Measurements from ENCODE around the gene BRAF. TPM values are rescaled to one million over a fixed set of nuclear protein-coding genes. Genes with fewer than 3 reads are reported as not detected.
"Not testable (repeated sequence)": the region's sequence is repeated elsewhere in the genome, so short reads cannot be mapped to it uniquely, and the experiment has no call there.

The BRAF gene
- total RNA-seq, 1 donor from 2014 or later: 25.6 TPM

- peaks cover 29% of the 10 kb centered on the region for H3K36me3 Mint-ChIP-seq (ENCODE audit: low read depth)
- H3K4me1 Mint-ChIP-seq (ENCODE audit: low read depth): no peaks in the 10 kb centered on the region
- H3K27ac Mint-ChIP-seq: no peak overlapping the region
- H3K27me3 Mint-ChIP-seq (ENCODE audit: low read depth): no peaks in the 10 kb centered on the region
- DNase-seq (ENCODE audit: low spot score): no peak
- H3K4me3 Mint-ChIP-seq (ENCODE audit: low read depth): no peak overlapping the region
- intact Hi-C loops (cut with micrococcal nuclease): no loop called here
- no peaks in the 10 kb centered on the region for H3K9me3 Mint-ChIP-seq
Observed at GRCh38 chr7:140738280-140738679, 186.4 kb downstream of the BRAF start.

GRCh38 chr7:140734729-140735128 lies 190.0 kb downstream of the BRAF start:
- Mint-ChIP-seq H3K27me3 (ENCODE audit: low read depth) (no peaks in the 10 kb centered on the region), H3K4me1 (ENCODE audit: low read depth) (no peaks in the 10 kb centered on the region), H3K36me3 (ENCODE audit: low read depth) (peaks cover 18% of the 10 kb centered on the region), H3K27ac (no peak overlapping the region), H3K9me3 (no peaks in the 10 kb centered on the region), H3K4me3 (ENCODE audit: low read depth) (no peak overlapping the region)
- intact Hi-C loops (cut with micrococcal nuclease): no loop called here
- no peak for DNase-seq (ENCODE audit: low spot score)

DNA sequence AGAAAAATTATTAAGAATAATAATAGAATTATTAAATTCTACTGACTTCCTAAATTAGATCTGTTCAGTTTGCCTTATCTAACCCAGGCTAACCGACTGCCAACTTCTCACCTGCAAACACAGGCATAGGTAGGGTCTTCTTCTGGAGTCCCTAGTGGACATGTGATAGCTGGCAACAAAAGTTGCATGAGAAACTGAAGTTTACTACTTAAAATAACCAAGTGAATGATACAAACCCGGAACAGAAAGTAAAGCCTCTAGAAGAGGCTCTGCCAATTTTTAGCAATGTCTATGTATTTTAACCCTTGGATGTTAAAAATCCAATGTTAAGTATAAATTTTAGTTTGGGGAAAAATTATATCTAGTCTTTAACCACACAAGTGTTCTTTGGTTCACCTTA lies 190.6 kb downstream of the BRAF start:
- H3K36me3 Mint-ChIP-seq (ENCODE audit: low read depth): peaks cover 14% of the 10 kb centered on the region

DNA sequence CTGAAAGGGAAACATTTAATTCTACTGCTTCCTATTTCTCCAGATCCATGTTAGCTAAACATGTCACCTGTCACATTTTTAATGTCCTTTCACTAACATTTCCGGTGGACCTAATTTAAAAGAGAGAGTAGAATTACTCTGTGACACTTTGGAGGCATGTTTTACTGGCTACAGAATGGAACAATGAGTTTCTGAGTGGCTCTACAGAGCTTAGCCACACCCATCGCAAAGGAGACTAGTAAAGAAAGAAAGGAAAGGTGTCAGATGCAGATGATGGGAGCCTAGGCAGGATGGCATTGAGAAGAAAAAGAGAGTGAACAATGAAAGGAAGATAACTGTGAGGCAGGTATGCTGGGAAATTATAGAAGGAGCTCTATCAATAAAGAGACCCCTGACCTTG lies 192.3 kb downstream of the BRAF start:
- H3K36me3 Mint-ChIP-seq (ENCODE audit: low read depth): peaks cover 8% of the 10 kb centered on the region
- intact Hi-C loops (cut with micrococcal nuclease): no loop called here
- no peaks in the 10 kb centered on the region for H3K27me3 Mint-ChIP-seq (ENCODE audit: low read depth)
- H3K9me3 Mint-ChIP-seq: no peaks in the 10 kb centered on the region
- H3K4me3 Mint-ChIP-seq (ENCODE audit: low read depth): no peak overlapping the region
- no peak for DNase-seq (ENCODE audit: low spot score)
- no peaks in the 10 kb centered on the region for H3K4me1 Mint-ChIP-seq (ENCODE audit: low read depth)
- no peak overlapping the region for H3K27ac Mint-ChIP-seq

More for the DNA sequence above, 190.6 kb downstream of the BRAF start:
- intact Hi-C loops (cut with micrococcal nuclease): no loop called here
- no peak for DNase-seq (ENCODE audit: low spot score)
- Mint-ChIP-seq H3K27me3 (ENCODE audit: low read depth) (no peaks in the 10 kb centered on the region), H3K27ac (no peak overlapping the region), H3K4me1 (ENCODE audit: low read depth) (no peaks in the 10 kb centered on the region), H3K4me3 (ENCODE audit: low read depth) (no peak overlapping the region), H3K9me3 (no peaks in the 10 kb centered on the region)

- DNase-seq (ENCODE audit: low spot score): no peak
- no peaks in the 10 kb centered on the region for H3K9me3 Mint-ChIP-seq
- H3K27ac Mint-ChIP-seq: no peak overlapping the region
- peaks cover 14% of the 10 kb centered on the region for H3K4me1 Mint-ChIP-seq (ENCODE audit: low read depth)
- intact Hi-C loops (cut with micrococcal nuclease): no loop called here
- H3K27me3 Mint-ChIP-seq (ENCODE audit: low read depth): no peaks in the 10 kb centered on the region
- H3K4me3 Mint-ChIP-seq (ENCODE audit: low read depth): no peak overlapping the region
- H3K36me3 Mint-ChIP-seq (ENCODE audit: low read depth): peaks cover 13% of the 10 kb centered on the region
Observed at GRCh38 chr7:140726281-140726680, 198.4 kb downstream of the BRAF start.

GRCh38 chr7:140724706-140725105 lies 200.0 kb downstream of the BRAF start:
- Mint-ChIP-seq H3K4me1 (ENCODE audit: low read depth) (peaks cover 14% of the 10 kb centered on the region), H3K36me3 (ENCODE audit: low read depth) (peaks cover 13% of the 10 kb centered on the region), H3K4me3 (ENCODE audit: low read depth) (no peak overlapping the region), H3K27ac (no peak overlapping the region), H3K9me3 (no peaks in the 10 kb centered on the region), H3K27me3 (ENCODE audit: low read depth) (no peaks in the 10 kb centered on the region)
- intact Hi-C loops (cut with micrococcal nuclease): no loop called here
- DNase-seq (ENCODE audit: low spot score): no peak

DNA sequence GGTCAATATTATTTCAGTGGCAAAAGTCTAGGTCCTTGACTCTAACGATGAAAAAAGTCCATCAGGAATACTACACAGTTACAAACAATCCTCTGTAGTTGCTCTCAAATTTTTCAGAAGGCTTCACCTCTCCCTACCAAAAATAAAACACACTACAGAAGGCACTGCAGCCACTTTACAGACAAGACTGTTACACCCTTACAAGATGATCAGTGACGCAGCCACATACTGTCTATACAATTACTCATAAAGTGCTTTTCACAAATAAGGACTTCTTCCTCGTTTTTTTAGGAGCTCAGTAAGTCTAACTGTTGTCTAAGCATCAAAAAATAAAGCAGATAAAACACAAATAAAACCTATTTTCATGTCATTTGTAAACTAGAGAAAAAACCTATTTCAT lies 201.2 kb downstream of the BRAF start:
- Mint-ChIP-seq H3K36me3 (ENCODE audit: low read depth) (peaks cover 13% of the 10 kb centered on the region), H3K4me1 (ENCODE audit: low read depth) (peaks cover 14% of the 10 kb centered on the region), H3K9me3 (no peaks in the 10 kb centered on the region), H3K27me3 (ENCODE audit: low read depth) (no peaks in the 10 kb centered on the region), H3K27ac (no peak overlapping the region), H3K4me3 (ENCODE audit: low read depth) (no peak overlapping the region)
- no peak for DNase-seq (ENCODE audit: low spot score)
- intact Hi-C loops (cut with micrococcal nuclease): no loop called here

DNA sequence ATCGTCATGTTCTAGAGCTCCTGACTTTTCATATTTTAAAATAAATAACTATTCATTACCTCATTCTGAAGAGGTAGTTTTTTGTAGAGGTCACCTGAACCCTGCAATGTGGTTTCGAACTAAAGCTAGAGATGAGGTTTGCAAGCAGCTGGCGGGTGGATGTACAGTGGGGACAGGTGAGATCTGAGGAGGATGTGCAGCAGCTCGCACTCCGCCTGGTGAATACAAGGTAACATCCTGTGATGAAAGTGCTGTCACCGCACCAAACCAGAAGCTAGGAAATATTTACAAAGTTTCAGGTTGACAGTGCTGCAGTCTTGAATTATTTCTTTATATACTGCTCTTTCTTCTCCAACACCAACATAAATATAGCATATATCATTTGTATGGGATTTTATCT lies 201.7 kb downstream of the BRAF start:
- no peaks in the 10 kb centered on the region for H3K9me3 Mint-ChIP-seq
- H3K36me3 Mint-ChIP-seq (ENCODE audit: low read depth): peaks cover 13% of the 10 kb centered on the region
- peaks cover 14% of the 10 kb centered on the region for H3K4me1 Mint-ChIP-seq (ENCODE audit: low read depth)
- DNase-seq (ENCODE audit: low spot score): no peak
- no peaks in the 10 kb centered on the region for H3K27me3 Mint-ChIP-seq (ENCODE audit: low read depth)
- H3K4me3 Mint-ChIP-seq (ENCODE audit: low read depth): no peak overlapping the region
- intact Hi-C loops (cut with micrococcal nuclease): no loop called here
- H3K27ac Mint-ChIP-seq: no peak overlapping the region

GRCh38 chr7:140722254-140722653 lies 202.5 kb downstream of the BRAF start:
- Mint-ChIP-seq H3K27me3 (ENCODE audit: low read depth) (no peaks in the 10 kb centered on the region), H3K4me1 (ENCODE audit: low read depth) (peaks cover 14% of the 10 kb centered on the region), H3K9me3 (no peaks in the 10 kb centered on the region), H3K27ac (no peak overlapping the region), H3K36me3 (ENCODE audit: low read depth) (peaks cover 13% of the 10 kb centered on the region), H3K4me3 (ENCODE audit: low read depth) (no peak overlapping the region)
- no peak for DNase-seq (ENCODE audit: low spot score)
- intact Hi-C loops (cut with micrococcal nuclease): no loop called here

DNA sequence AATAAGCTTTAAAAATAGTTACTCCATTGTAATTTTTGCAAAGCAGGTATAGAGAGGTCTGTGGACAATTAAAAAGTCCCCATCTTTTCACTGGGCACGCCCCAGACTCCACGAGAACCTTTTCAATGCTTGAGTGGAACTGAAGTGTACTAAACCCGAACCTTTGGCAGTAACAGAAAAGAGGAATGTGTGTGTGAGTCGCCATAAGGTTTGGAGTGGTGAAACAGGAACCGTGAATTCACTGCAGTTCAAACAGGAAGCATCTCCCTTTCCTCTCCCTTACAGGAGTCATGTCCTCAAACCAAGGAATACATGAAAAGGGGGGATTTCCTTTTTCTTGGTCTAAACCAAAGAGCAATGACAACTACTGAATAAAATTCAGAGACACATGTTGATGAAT lies 205.0 kb downstream of the BRAF start:
- H3K27ac Mint-ChIP-seq: no peak overlapping the region
- DNase-seq (ENCODE audit: low spot score): no peak

GRCh38 chr7:140714331-140715040 lies 210.2 kb downstream of the BRAF start:
- no peaks in the 10 kb centered on the region for H3K27me3 Mint-ChIP-seq (ENCODE audit: low read depth)
- peaks cover 30% of the 10 kb centered on the region for H3K36me3 Mint-ChIP-seq (ENCODE audit: low read depth)
- H3K4me1 Mint-ChIP-seq (ENCODE audit: low read depth): no peaks in the 10 kb centered on the region
- intact Hi-C loops (cut with micrococcal nuclease): no loop called here
- H3K27ac Mint-ChIP-seq: no peak overlapping the region
- H3K4me3 Mint-ChIP-seq (ENCODE audit: low read depth): no peak overlapping the region
- no peak for DNase-seq (ENCODE audit: low spot score)
- H3K9me3 Mint-ChIP-seq: peaks cover 6% of the 10 kb centered on the region

More for the DNA sequence above, 205.0 kb downstream of the BRAF start:
- Mint-ChIP-seq H3K4me3 (ENCODE audit: low read depth) (no peak overlapping the region), H3K27me3 (ENCODE audit: low read depth) (no peaks in the 10 kb centered on the region), H3K36me3 (ENCODE audit: low read depth) (peaks cover 12% of the 10 kb centered on the region), H3K9me3 (no peaks in the 10 kb centered on the region), H3K4me1 (ENCODE audit: low read depth) (peaks cover 9% of the 10 kb centered on the region)
- intact Hi-C loops (cut with micrococcal nuclease): no loop called here

DNA sequence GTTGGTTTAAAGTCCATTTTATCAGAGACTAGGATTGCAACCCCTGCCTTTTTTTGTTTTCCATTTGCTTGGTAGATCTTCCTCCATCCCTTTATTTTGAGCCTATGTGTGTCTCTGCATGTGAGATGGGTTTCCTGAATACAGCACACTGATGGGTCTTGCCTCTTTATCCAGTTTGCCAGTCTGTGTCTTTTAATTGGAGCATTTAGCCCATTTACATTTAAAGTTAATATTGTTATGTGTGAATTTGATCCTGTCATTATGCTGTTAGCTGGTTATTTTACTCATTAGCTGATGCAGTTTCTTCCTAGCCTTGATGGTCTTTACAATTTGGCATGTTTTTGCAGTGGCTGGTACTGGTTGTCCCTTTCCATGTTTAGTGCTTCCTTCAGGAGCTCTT lies 212.3 kb downstream of the BRAF start:
- H3K27ac Mint-ChIP-seq; H3K4me3 Mint-ChIP-seq (ENCODE audit: low read depth); H3K27me3 Mint-ChIP-seq (ENCODE audit: low read depth); H3K4me1 Mint-ChIP-seq (ENCODE audit: low read depth); DNase-seq (ENCODE audit: low spot score); intact Hi-C loops (cut with micrococcal nuclease); H3K9me3 Mint-ChIP-seq: not testable (repeated sequence)
- peaks cover 41% of the 10 kb centered on the region for H3K36me3 Mint-ChIP-seq (ENCODE audit: low read depth)

- intact Hi-C loops (cut with micrococcal nuclease); H3K9me3 Mint-ChIP-seq; H3K4me3 Mint-ChIP-seq (ENCODE audit: low read depth); H3K4me1 Mint-ChIP-seq (ENCODE audit: low read depth); H3K27me3 Mint-ChIP-seq (ENCODE audit: low read depth); DNase-seq (ENCODE audit: low spot score); H3K27ac Mint-ChIP-seq: not testable (repeated sequence)
- peaks cover 52% of the 10 kb centered on the region for H3K36me3 Mint-ChIP-seq (ENCODE audit: low read depth)
Observed at GRCh38 chr7:140708764-140709163, 216.0 kb downstream of the BRAF start.

GRCh38 chr7:140707132-140707531 lies 217.6 kb downstream of the BRAF start:
- H3K27me3 Mint-ChIP-seq (ENCODE audit: low read depth): no peaks in the 10 kb centered on the region
- no peak overlapping the region for H3K4me3 Mint-ChIP-seq (ENCODE audit: low read depth)
- no peak for DNase-seq (ENCODE audit: low spot score)
- H3K4me1 Mint-ChIP-seq (ENCODE audit: low read depth): no peaks in the 10 kb centered on the region
- peaks cover 54% of the 10 kb centered on the region for H3K36me3 Mint-ChIP-seq (ENCODE audit: low read depth)
- no peak overlapping the region for H3K27ac Mint-ChIP-seq
- H3K9me3 Mint-ChIP-seq: peaks cover 6% of the 10 kb centered on the region
- intact Hi-C loops (cut with micrococcal nuclease): no loop called here
